ENCODE results near the gene TMEM150B. TPM values are rescaled to one million over a fixed set of nuclear protein-coding genes. Genes with fewer than 3 reads are reported as not detected.

The TMEM150B gene
- total and polyA plus RNA-seq, 10 donors: 1.7 to 34.1 (median 7.8) TPM

DNA sequence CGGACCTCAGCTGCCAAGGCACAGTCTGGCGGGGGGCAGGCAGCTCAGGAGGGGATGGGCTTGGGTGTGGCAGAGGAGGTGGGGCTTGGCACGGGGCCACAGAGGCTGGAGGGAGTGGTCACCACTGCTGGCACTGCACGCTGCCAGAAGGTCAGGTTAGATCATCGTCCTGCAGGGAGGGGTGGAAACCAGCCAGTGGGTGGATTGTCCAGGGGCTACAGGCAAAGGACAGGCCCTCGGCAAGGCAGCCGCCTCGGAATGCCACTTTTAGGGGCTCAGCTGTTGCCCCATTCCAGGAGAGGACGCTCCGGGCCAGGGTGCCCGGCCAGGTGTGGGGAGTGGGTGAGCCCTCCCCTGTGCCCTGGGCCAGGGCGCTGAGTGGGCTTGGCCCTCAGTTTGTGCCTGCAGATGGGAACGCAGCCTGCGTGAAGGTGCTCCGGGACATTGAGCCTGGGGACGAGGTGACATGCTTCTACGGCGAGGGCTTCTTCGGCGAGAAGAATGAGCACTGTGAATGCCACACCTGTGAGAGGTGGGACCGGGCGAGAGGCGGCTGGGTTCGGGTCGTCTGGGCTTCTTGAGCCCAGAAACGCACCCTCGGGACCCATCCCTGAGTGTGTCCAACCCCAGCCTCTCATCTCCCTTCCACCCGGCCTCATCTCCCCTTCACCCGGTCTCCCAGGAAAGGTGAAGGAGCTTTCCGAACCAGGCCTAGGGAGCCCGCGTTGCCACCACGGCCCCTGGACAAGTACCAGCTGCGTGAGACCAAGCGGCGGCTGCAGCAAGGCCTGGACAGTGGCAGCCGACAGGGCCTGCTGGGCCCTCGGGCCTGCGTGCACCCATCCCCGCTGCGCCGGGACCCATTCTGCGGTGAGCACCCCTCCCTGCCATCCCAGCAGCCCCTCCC, 20.9 kb upstream of the TMEM150B start:
- 87 to 95% (median 89%) methylated on average over 34 to 43 of the region's 43 CpGs for WGBS, 5 donors
- intact Hi-C loops (cut with DNase I; ENCODE audit: low total_unique reads): no loop called here
- Histone ChIP-seq H3K27me3 (replicated peaks in 1 of 7) (peaks cover 0 to 13% (median under 1%) of the 10 kb centered on the region in 7 donors), H3K4me3 (no peak overlapping the region), H3K9me3 (no peaks in the 10 kb centered on the region), H3K27ac (no peak overlapping the region), H3K36me3 (peaks cover 0 to 66% (median 10%) of the 10 kb centered on the region in 6 donors), H3K4me1 (peaks cover under 1 to 12% (median 6%) of the 10 kb centered on the region in 6 donors)
- DNase-seq: no peak
- no peak for TF ChIP-seq POLR2A (IDR thresholded peaks at IDR 0.05)
- no peak for TF ChIP-seq POLR2AphosphoS5 (IDR thresholded peaks at IDR 0.05)
- TF ChIP-seq, protein P1, sequence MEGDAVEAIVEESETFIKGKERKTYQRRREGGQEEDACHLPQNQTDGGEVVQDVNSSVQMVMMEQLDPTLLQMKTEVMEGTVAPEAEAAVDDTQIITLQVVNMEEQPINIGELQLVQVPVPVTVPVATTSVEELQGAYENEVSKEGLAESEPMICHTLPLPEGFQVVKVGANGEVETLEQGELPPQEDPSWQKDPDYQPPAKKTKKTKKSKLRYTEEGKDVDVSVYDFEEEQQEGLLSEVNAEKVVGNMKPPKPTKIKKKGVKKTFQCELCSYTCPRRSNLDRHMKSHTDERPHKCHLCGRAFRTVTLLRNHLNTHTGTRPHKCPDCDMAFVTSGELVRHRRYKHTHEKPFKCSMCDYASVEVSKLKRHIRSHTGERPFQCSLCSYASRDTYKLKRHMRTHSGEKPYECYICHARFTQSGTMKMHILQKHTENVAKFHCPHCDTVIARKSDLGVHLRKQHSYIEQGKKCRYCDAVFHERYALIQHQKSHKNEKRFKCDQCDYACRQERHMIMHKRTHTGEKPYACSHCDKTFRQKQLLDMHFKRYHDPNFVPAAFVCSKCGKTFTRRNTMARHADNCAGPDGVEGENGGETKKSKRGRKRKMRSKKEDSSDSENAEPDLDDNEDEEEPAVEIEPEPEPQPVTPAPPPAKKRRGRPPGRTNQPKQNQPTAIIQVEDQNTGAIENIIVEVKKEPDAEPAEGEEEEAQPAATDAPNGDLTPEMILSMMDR (IDR thresholded peaks at IDR 0.05 in 8 of 11, conservative IDR thresholded peaks at IDR 0.05 in 3 of 11): no peak

DNA sequence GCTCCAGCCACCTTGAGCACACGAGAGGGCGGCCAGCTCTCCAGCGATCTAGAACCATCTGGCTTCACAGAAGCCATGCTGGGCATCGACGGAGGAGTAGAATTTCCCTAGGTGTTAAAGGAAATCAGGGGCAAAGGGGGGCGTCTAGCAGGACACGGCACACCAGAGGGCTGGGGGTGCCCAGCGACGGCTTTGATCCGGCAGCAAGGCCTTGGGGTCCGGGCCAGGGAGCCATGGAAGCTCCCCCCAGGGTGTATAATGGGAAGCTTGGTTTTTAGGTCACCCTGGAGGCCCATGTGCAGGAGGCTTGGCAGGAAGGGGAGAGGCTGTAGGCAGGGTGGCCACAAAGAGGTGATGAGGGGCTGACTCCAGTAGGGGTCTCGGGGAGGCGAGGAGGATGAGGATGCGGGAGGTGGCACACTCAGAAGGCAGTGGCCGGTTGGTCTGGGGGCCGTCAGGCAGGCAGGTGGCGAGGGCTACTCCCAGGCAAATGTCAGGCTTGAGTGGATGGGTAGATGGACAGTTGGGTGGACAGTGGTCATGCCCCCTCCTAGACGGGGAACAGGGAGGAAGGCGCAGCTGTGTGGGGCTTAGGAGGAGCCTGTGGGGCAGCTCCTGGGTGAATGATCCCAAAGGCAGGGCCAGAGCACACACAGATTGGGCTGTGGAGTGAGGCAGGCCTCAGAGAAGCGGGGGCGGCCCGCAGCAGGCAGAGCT, 20.1 kb upstream of the TMEM150B start:
- TF ChIP-seq POLR2A (IDR thresholded peaks at IDR 0.05): no peak
- TF ChIP-seq POLR2AphosphoS5 (IDR thresholded peaks at IDR 0.05): no peak
- TF ChIP-seq, protein P1 (IDR thresholded peaks at IDR 0.05 in 8 of 11, conservative IDR thresholded peaks at IDR 0.05 in 3 of 11): no peak
- Histone ChIP-seq H3K27me3 (replicated peaks in 1 of 7) (peaks cover 0 to 13% (median 0%) of the 10 kb centered on the region in 7 donors), H3K4me3 (no peak overlapping the region), H3K9me3 (no peaks in the 10 kb centered on the region), H3K4me1 (peaks cover 7 to 20% (median 14%) of the 10 kb centered on the region in 6 donors), H3K36me3 (peaks cover 0 to 66% (median 10%) of the 10 kb centered on the region in 6 donors), H3K27ac (no peak overlapping the region)
- no peak for DNase-seq
- intact Hi-C loops (cut with DNase I; ENCODE audit: low total_unique reads): no loop called here
- WGBS, 5 donors: 90 to 92% (median 91%) methylated on average over 19 to 22 of the region's 22 CpGs

DNA sequence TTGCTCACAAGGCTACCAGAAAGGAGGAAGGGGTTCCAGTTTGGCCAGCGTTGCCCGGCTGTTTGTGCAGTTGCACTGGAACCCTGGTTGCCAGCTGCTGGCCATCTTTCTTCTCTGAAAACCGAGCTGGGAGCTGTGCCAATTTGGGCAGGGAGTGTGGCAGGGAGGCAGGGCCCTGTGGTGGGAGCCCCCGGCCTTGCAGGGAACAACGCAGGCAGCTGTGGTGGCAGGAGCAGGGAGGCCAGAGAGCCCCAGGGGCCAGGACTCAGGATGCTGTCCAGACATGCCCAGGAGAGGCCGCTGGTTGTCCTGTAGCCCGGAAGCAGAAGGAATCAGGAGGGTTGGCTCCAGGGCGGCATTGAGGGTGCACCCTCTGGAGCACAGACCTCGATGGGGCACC, 19.3 kb upstream of the TMEM150B start:
- 80 to 88% (median 86%) methylated on average over 9 of the region's 9 CpGs for WGBS, 5 donors
- Histone ChIP-seq H3K4me1 (peaks cover 8 to 25% (median 17%) of the 10 kb centered on the region in 6 donors), H3K9me3 (no peaks in the 10 kb centered on the region), H3K36me3 (peaks cover 0 to 66% (median 10%) of the 10 kb centered on the region in 6 donors), H3K4me3 (no peak overlapping the region), H3K27me3 (replicated peaks in 1 of 7) (peaks cover 0 to 11% (median 0%) of the 10 kb centered on the region in 7 donors), H3K27ac (no peak overlapping the region)
- intact Hi-C loops (cut with DNase I; ENCODE audit: low total_unique reads): no loop called here
- DNase-seq: no peak
- TF ChIP-seq POLR2AphosphoS5 (IDR thresholded peaks at IDR 0.05) (no peak), POLR2A (IDR thresholded peaks at IDR 0.05) (no peak)
- TF ChIP-seq, protein P1 (IDR thresholded peaks at IDR 0.05 in 8 of 11, conservative IDR thresholded peaks at IDR 0.05 in 3 of 11): no peak
